Heart right ventricle (tissue), 16 donors: ENCODE data around the gene SEMA3C. TPM values are rescaled to one million over a fixed set of nuclear protein-coding genes. Genes with fewer than 3 reads are reported as not detected.

Experiments used
- ATAC-seq, 8 donors: fragments of 200-7000 bp; cut with Tn5 transposase; one replicate each; pipeline ENCODE4 v1.9.1; 2020; ENCODE audit warnings: mild to moderate bottlenecking in 8 of 8, moderate library complexity in 8 of 8, moderate number of reproducible peaks in 1 of 8
- DNase-seq, 2 donors: peaks; one replicate each; pipeline ENCODE4 v3.0.0-alpha.2; 2020
- H3K27ac ChIP-seq, 10 donors: fragments of 200-600 bp; sonication (generic) in 2 of 10; one replicate each; pipeline versions ENCODE4 v1.5.0 to v1.8.0; 2020 to 2022; ENCODE audit warnings: mild to moderate bottlenecking in 3 of 10
- H3K27me3 ChIP-seq, 7 donors: fragments of 200-600 bp; one replicate each; pipeline ENCODE4 v1.8.0; 2021 to 2022; ENCODE audit warnings: mild to moderate bottlenecking in 2 of 7
- H3K36me3 ChIP-seq, 9 donors: fragments of 200-600 bp; sonication (generic) in 1 of 9; one replicate each; pipeline versions ENCODE4 v1.5.0 to v1.8.0; 2020 to 2022; ENCODE audit warnings: mild to moderate bottlenecking in 2 of 9
- H3K4me1 ChIP-seq, 9 donors: fragments of 200-600 bp; sonication (generic) in 1 of 9; one replicate each; pipeline versions ENCODE4 v1.5.0 to v1.8.0; 2020 to 2022; ENCODE audit warnings: mild to moderate bottlenecking in 4 of 9
- H3K4me3 ChIP-seq, 10 donors: fragments of 200-600 bp; sonication (generic) in 2 of 10; one replicate each; pipeline versions ENCODE4 v1.5.0 to v1.8.0; 2020 to 2022; ENCODE audit warnings: mild to moderate bottlenecking in 7 of 10, moderate library complexity in 2 of 10
- H3K9me3 ChIP-seq, 11 donors: fragments of 200-600 bp in 10 of 11; sonication (generic) in 2 of 11; one replicate each; pipeline versions ENCODE4 v1.5.0 to v1.8.0; 2013 to 2022; ENCODE audit warnings: mild to moderate bottlenecking in 2 of 11, control low read depth in 1 of 11, moderate library complexity in 1 of 11
- WGBS, 2 donors: extraction: QIAGEN DNeasy Blood & Tissue Kit; methylation state at CpG; one replicate each; pipeline ENCODE4 v1.1.7; 2013; ENCODE audit warnings: inconsistent platforms in 1 of 2; 5-methylcytosine and 5-hydroxymethylcytosine counted together
- intact Hi-C, 10 donors: fragments of 100-400 bp; cut with DNase I; formaldehyde crosslinking; loops; one replicate each; pipeline versions ENCODE4 v1.11.1 to v1.14.2; 2022
- polyA plus RNA-seq, 2 donors: library from polyadenylated mRNA; stranded (reverse); fragments of 200-250 nt; gene quantifications; one replicate each; pipeline ENCODE4 v1.2.3, GENCODE V29; 2013
- total RNA-seq, 10 donors: library from RNA; stranded (reverse); fragmentation: NEBNext Ultra II Directional in 3 of 10; extraction: Animal tissue kit (Norgen Biotek cat#: 25700) in 3 of 10; gene quantifications; one replicate each; pipeline versions ENCODE4 v1.2.1 to v1.2.4, GENCODE V29; 2021 to 2023
- TF ChIP-seq, protein P1 (sequence below), 9 donors: fragments of 200-600 bp; sonication (generic) in 2 of 9; IDR thresholded peaks; one replicate each; pipeline versions ENCODE4 v1.5.0 to v1.8.0; 2021 to 2022; ENCODE audit warnings: antibody characterized with exemption in 9 of 9, mild to moderate bottlenecking in 5 of 9, moderate library complexity in 1 of 9
- donor health status: Arrhythmogenic right ventricular cardiomyopathy.
- donor health status: ischemic (EF 13 %, LVEDD 7.1; RV severe dilation, severe dysfunction).
- donor health status: healthy with polysubstance abuse.
- donor health status: DM: no; HTN: yes; CAD: no.
- donor health status: DM: no; HTN: no; CAD: no.
- donor health status: ischemic (EF 25% LVEDD 6.9; RV normal size, moderate dysfunction).
- donor health status: ischemic (EF 25% LVEDD 5.7; RV mildly dilated, moderate dysfunction).
- donor health status: healthy.
- donor health status: DM: yes; HTN: yes; CAD: no.
- donor health status: Ischemic cardiomyopathy.
- donor health status: ischemic (EF 35%, LVEDD 5.7; RV mildly dilated, moderate dysfunction).
- donor health status: nonischemic (EF 11% LVEDD 7.7; RV severe dilation, severe dysfunction).
- donor health status: DM: yes; HTN: yes; CAD: no.
- donor health status: PGD.
- donor health status: ischemic (EF 29% LVEDD 5.4; RV normal size, mild dysfunction).
- donor health status: nonischemic (EF 23%, LVEDD 6.1; RV moderate dilation, normal function).

The SEMA3C gene
- total and polyA plus RNA-seq, 12 donors, result 14.5 to 83.2 (median 57.3) TPM

DNA sequence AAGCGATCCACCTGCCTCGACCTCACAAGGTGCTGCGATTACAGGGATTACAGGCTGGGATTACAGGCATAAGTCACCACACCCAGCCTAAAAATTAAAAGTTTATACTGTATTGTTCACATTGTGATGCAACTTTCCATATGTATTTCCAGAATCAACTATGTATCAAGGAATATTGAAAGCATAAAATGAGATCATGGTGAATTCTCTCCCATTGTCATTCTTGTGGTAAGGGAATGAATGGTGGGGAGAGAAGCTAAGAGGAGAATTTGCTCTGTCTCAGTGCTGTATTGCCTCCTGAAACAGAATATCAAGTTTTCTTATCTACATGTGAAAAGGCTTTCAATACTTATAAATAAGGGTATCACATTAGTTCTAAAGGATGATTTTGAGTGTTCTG is 198.7 kb downstream of the SEMA3C start:
- Histone ChIP-seq H3K27ac (no peak overlapping the region), H3K9me3 (peaks cover 0 to 6% (median 0%) of the 10 kb centered on the region in 11 donors), H3K27me3 (no peaks in the 10 kb centered on the region), H3K36me3 (no peaks in the 10 kb centered on the region), H3K4me3 (no peak overlapping the region), H3K4me1 (peaks cover 0 to 36% (median 8%) of the 10 kb centered on the region in 9 donors)
- TF ChIP-seq, protein P1, sequence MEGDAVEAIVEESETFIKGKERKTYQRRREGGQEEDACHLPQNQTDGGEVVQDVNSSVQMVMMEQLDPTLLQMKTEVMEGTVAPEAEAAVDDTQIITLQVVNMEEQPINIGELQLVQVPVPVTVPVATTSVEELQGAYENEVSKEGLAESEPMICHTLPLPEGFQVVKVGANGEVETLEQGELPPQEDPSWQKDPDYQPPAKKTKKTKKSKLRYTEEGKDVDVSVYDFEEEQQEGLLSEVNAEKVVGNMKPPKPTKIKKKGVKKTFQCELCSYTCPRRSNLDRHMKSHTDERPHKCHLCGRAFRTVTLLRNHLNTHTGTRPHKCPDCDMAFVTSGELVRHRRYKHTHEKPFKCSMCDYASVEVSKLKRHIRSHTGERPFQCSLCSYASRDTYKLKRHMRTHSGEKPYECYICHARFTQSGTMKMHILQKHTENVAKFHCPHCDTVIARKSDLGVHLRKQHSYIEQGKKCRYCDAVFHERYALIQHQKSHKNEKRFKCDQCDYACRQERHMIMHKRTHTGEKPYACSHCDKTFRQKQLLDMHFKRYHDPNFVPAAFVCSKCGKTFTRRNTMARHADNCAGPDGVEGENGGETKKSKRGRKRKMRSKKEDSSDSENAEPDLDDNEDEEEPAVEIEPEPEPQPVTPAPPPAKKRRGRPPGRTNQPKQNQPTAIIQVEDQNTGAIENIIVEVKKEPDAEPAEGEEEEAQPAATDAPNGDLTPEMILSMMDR (IDR thresholded peaks at IDR 0.05), result no peak
- intact Hi-C loops, result no loop called here
- DNase-seq (no peak), ATAC-seq (no peak)
- WGBS, 2 donors, result 93% methylated on average over 3 of the region's 3 CpGs

DNA sequence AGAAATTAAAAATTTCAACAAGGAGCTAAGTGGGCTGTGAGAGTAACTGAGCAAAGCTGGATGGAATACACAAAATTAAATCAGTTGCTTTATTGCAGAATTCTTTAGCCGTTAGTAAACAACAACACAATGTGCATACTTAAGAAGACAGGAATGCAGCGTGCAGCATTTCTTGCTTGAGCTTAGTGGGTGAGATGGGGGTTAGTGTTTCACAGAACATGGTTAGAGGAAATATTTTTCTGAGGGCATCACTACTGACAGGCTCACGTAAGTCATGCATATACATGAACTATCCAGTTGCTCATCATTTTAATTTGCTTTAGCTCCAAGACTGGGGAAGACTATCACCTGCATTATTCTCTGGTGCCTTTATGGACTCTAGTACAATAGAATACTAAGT is 199.6 kb downstream of the SEMA3C start:
- Histone ChIP-seq H3K36me3 (no peaks in the 10 kb centered on the region), H3K27ac (no peak overlapping the region), H3K9me3 (peaks cover 0 to 6% (median 0%) of the 10 kb centered on the region in 11 donors), H3K4me1 (peaks cover 0 to 36% (median 8%) of the 10 kb centered on the region in 9 donors), H3K27me3 (no peaks in the 10 kb centered on the region), H3K4me3 (no peak overlapping the region)
- WGBS, 2 donors, result 82 to 93% methylated on average over 3 of the region's 3 CpGs
- ATAC-seq (no peak), DNase-seq (no peak)
- TF ChIP-seq, protein P1 (IDR thresholded peaks at IDR 0.05), result no peak
- intact Hi-C loops, result no loop called here

DNA sequence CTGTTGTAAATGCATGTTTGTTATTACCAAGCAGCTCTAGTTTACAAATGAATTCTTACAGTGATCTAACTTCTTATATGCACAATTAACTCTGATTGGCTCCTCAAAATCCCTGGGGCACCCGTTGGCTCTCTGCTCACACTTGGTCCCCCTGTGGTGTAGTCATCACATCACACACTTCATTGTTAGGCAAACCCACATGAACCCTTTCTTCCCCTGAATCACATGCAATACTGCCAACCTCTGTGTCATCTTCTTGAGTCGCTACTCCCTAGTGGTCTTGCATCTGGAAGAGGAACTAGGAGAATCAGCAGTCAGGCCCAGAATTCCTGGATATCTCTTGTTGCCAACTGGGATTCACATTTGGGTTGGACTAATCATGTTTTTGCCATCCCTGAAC is 207.3 kb downstream of the SEMA3C start:
- DNase-seq (no peak), ATAC-seq (peak in 2 of 8 donors; percentile 47 to 70)
- Histone ChIP-seq H3K27ac (no peak overlapping the region), H3K27me3 (no peaks in the 10 kb centered on the region), H3K4me3 (no peak overlapping the region), H3K36me3 (no peaks in the 10 kb centered on the region), H3K9me3 (no peaks in the 10 kb centered on the region), H3K4me1 (no peaks in the 10 kb centered on the region)
- intact Hi-C loops, result no loop called here
- 51 to 57% methylated on average over 2 of the region's 2 CpGs for WGBS, 2 donors
- TF ChIP-seq, protein P1 (IDR thresholded peaks at IDR 0.05), result no peak

DNA sequence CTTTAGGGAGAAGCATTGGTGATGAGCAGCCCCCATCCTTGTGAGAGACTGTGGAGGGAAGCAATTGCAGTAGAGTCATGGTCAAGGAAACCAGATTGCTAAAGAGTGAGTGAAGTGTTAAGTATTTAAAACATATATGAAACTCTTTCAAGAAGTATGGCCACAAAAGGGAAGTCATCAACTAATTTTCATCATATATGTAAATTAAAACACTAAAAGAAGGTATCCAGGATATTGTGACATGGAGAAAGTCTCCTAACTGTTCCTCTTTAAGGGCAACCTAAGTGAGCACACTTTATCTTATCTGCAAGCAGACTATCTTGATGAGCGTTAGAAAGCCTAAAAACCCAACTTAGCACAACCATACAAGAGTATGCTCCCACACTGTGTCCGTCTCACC is 210.7 kb downstream of the SEMA3C start:
- Histone ChIP-seq H3K9me3 (no peaks in the 10 kb centered on the region), H3K4me1 (no peaks in the 10 kb centered on the region), H3K36me3 (no peaks in the 10 kb centered on the region), H3K27ac (no peak overlapping the region), H3K4me3 (no peak overlapping the region), H3K27me3 (no peaks in the 10 kb centered on the region)
- DNase-seq (no peak), ATAC-seq (no peak)
- 61 to 65% methylated on average over 2 of the region's 2 CpGs for WGBS, 2 donors
- intact Hi-C loops, result loop anchor here in 4 of 10 donors (5.0 to 10.0 kb wide), 3 partner anchors 207 to 757 kb away; partner anchors contain the start of gene SEMA3C (in 2 of the 4)
- TF ChIP-seq, protein P1 (IDR thresholded peaks at IDR 0.05), result no peak
